Vagina (tissue), 2 donors: ENCODE data around the gene USH2A. TPM values are rescaled to one million over a fixed set of nuclear protein-coding genes. Genes with fewer than 3 reads are reported as not detected.

ENCODE experiments used
- DNase-seq, 2 donors: peaks; one replicate each; pipeline ENCODE4 v3.0.0-alpha.2; 2017; ENCODE audit errors: extremely low spot score in 2 of 2
- H3K27ac ChIP-seq: fragments of 200-600 bp; sonication (generic); one replicate; pipeline ENCODE4 v1.5.1; 2019
- H3K27me3 ChIP-seq: fragments of 200-600 bp; sonication (generic); one replicate; pipeline ENCODE4 v1.5.1; 2019
- H3K36me3 ChIP-seq, 2 donors: fragments of 200-600 bp; sonication (generic); one replicate each; pipeline ENCODE4 v1.5.1; 2017 to 2019
- H3K4me1 ChIP-seq: fragments of 200-600 bp; sonication (generic); one replicate; pipeline ENCODE4 v1.5.1; 2019
- H3K4me3 ChIP-seq, 2 donors: fragments of 200-600 bp; sonication (generic); 1 replicate in 1 of 2; 2 replicates in 1 of 2; pipeline ENCODE4 v1.5.1; 2016 to 2019
- H3K9me3 ChIP-seq: fragments of 200-600 bp; sonication (generic); one replicate; pipeline ENCODE4 v1.5.1; 2019
- POLR2A ChIP-seq, 2 donors: fragments of 450-650 bp; IDR thresholded peaks; one replicate each; pipeline ENCODE4 v1.6.1; 2017; ENCODE audit warnings: antibody characterized with exemption in 2 of 2, mild to moderate bottlenecking in 2 of 2, moderate library complexity in 2 of 2
- POLR2AphosphoS5 ChIP-seq, 2 donors: sonication (generic); formaldehyde crosslinking; IDR thresholded peaks; one replicate each; pipeline ENCODE4 v1.9.0; 2017; ENCODE audit warnings: antibody characterized with exemption in 2 of 2, mild to moderate bottlenecking in 2 of 2, low read depth in 1 of 2; ENCODE audit not compliant: insufficient read depth in 1 of 2
- intact Hi-C: fragments of 100-400 bp; cut with DNase I; formaldehyde crosslinking; loops from one replicate; pipeline ENCODE4 v1.15.1; 2023
- total RNA-seq: library from RNA; depleted of rRNA; stranded (reverse); fragments of >200 nt; gene quantifications from one replicate; pipeline ENCODE4 v1.2.3, GENCODE V29; 2016
- TF ChIP-seq, protein P1 (sequence below), 3 experiments: fragments of 450-650 bp in 2 of 3; fragments of 200-600 bp in 1 of 3; sonication (generic) in 1 of 3; IDR thresholded peaks; one replicate each; pipeline ENCODE4 v1.5.1; 2017 to 2019; ENCODE audit warnings: antibody characterized with exemption in 3 of 3, mild to moderate bottlenecking in 2 of 3, moderate library complexity in 2 of 3

USH2A gene
- total RNA-seq, 1 donor from 2014 or later = under 0.01 TPM

GRCh38 chr1:215923129-215923824 lies 500.0 kb downstream of the USH2A start:
- H3K27ac ChIP-seq = no peak overlapping the region
- H3K9me3 ChIP-seq = no peaks in the 10 kb centered on the region
- no peak for DNase-seq
- intact Hi-C loops = no loop called here
- no peaks in the 10 kb centered on the region for H3K4me1 ChIP-seq
- H3K4me3 ChIP-seq = no peak overlapping the region
- H3K27me3 ChIP-seq = no peaks in the 10 kb centered on the region
- H3K36me3 ChIP-seq = no peaks in the 10 kb centered on the region
- TF ChIP-seq POLR2A (IDR thresholded peaks at IDR 0.05) (no peak), POLR2AphosphoS5 (IDR thresholded peaks at IDR 0.05; ENCODE audit: insufficient read depth in 1 of 2, low read depth in 1 of 2) (no peak)
- TF ChIP-seq, protein P1, sequence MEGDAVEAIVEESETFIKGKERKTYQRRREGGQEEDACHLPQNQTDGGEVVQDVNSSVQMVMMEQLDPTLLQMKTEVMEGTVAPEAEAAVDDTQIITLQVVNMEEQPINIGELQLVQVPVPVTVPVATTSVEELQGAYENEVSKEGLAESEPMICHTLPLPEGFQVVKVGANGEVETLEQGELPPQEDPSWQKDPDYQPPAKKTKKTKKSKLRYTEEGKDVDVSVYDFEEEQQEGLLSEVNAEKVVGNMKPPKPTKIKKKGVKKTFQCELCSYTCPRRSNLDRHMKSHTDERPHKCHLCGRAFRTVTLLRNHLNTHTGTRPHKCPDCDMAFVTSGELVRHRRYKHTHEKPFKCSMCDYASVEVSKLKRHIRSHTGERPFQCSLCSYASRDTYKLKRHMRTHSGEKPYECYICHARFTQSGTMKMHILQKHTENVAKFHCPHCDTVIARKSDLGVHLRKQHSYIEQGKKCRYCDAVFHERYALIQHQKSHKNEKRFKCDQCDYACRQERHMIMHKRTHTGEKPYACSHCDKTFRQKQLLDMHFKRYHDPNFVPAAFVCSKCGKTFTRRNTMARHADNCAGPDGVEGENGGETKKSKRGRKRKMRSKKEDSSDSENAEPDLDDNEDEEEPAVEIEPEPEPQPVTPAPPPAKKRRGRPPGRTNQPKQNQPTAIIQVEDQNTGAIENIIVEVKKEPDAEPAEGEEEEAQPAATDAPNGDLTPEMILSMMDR (IDR thresholded peaks at IDR 0.05) = no peak

- H3K4me1 ChIP-seq = no peaks in the 10 kb centered on the region
- H3K36me3 ChIP-seq = no peaks in the 10 kb centered on the region
- intact Hi-C loops = no loop called here
- no peaks in the 10 kb centered on the region for H3K9me3 ChIP-seq
- H3K27ac ChIP-seq = no peak overlapping the region
- no peak for DNase-seq
- no peak for TF ChIP-seq POLR2A (IDR thresholded peaks at IDR 0.05)
- TF ChIP-seq, protein P1 (IDR thresholded peaks at IDR 0.05) = no peak
- no peak for TF ChIP-seq POLR2AphosphoS5 (IDR thresholded peaks at IDR 0.05; ENCODE audit: insufficient read depth in 1 of 2, low read depth in 1 of 2)
- H3K4me3 ChIP-seq = no peak overlapping the region
- no peaks in the 10 kb centered on the region for H3K27me3 ChIP-seq
Measured at GRCh38 chr1:215911406-215911968, 511.8 kb downstream of the USH2A start.

GRCh38 chr1:215905493-215906115 lies 517.6 kb downstream of the USH2A start:
- DNase-seq = no peak
- no peak overlapping the region for H3K27ac ChIP-seq
- intact Hi-C loops = no loop called here

DNA sequence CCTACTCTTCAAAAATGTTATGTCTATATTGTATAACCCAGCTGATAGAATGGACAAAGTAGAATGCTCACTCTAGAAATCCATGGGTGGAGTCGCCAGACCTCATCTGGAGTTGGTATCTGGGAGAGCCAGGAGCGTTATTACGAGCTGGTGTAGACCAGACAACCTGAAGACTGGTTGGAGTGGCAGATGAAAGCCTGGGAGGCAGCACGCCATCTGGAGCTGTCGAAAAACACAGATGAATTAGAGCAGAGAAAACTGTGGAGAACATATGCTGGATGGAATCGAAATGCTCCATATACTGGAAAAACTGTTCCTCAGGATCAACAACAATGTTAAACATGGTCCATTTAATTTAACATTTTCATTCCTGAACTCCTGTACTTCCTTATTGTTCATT lies 522.6 kb downstream of the USH2A start:
- H3K4me3 ChIP-seq = no peak overlapping the region

More at GRCh38 chr1:215905493-215906115, 517.6 kb downstream of the USH2A start:
- Histone ChIP-seq H3K4me1 (no peaks in the 10 kb centered on the region), H3K4me3 (no peak overlapping the region), H3K27me3 (no peaks in the 10 kb centered on the region), H3K36me3 (no peaks in the 10 kb centered on the region), H3K9me3 (no peaks in the 10 kb centered on the region)
- no peak for TF ChIP-seq POLR2AphosphoS5 (IDR thresholded peaks at IDR 0.05; ENCODE audit: insufficient read depth in 1 of 2, low read depth in 1 of 2)
- TF ChIP-seq, protein P1 (IDR thresholded peaks at IDR 0.05) = no peak
- no peak for TF ChIP-seq POLR2A (IDR thresholded peaks at IDR 0.05)

DNA sequence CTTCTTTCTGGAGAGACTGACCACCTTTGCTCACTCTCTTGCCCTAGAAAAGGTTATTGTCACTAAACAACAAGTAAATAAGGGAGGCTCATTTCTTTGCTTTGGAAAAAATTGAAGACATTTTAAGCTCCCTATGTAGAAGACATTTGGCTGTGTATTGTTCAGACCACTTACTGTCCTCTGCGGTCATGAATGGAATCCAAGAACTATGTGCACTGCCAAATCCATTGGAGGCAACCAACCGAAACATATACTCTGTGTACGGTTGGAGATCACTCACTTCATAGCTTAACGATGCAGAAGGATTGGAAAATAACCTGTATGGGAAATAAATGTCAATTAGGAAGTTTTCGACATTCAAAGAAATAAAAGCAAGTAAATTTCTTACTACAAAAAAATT lies 523.3 kb downstream of the USH2A start:
- no peak for DNase-seq
- intact Hi-C loops = no loop called here
- no peak overlapping the region for H3K27ac ChIP-seq
- no peaks in the 10 kb centered on the region for H3K9me3 ChIP-seq
- TF ChIP-seq POLR2A (IDR thresholded peaks at IDR 0.05) (no peak), POLR2AphosphoS5 (IDR thresholded peaks at IDR 0.05; ENCODE audit: insufficient read depth in 1 of 2, low read depth in 1 of 2) (no peak)
- no peaks in the 10 kb centered on the region for H3K4me1 ChIP-seq
- no peaks in the 10 kb centered on the region for H3K36me3 ChIP-seq
- no peak overlapping the region for H3K4me3 ChIP-seq
- no peaks in the 10 kb centered on the region for H3K27me3 ChIP-seq

More for the DNA sequence above, 522.6 kb downstream of the USH2A start:
- Histone ChIP-seq H3K4me1 (no peaks in the 10 kb centered on the region), H3K27ac (no peak overlapping the region), H3K9me3 (no peaks in the 10 kb centered on the region), H3K36me3 (no peaks in the 10 kb centered on the region), H3K27me3 (no peaks in the 10 kb centered on the region)
- no peak for DNase-seq
- no peak for TF ChIP-seq POLR2AphosphoS5 (IDR thresholded peaks at IDR 0.05; ENCODE audit: insufficient read depth in 1 of 2, low read depth in 1 of 2)
- TF ChIP-seq POLR2A (IDR thresholded peaks at IDR 0.05) = no peak
- intact Hi-C loops = no loop called here
